DOHH2 (cell line): ENCODE measurements around the gene AUTS2.

ENCODE experiments used
- H3F3A ChIP-seq: fragments of 200-600 bp; sonication (generic), shearing (Covaris generic); 2 replicates; pipeline ENCODE4 v1.6.0; 2016; ENCODE audit warnings: antibody characterized with exemption, mild to moderate bottlenecking; ENCODE audit not compliant: control insufficient read depth, insufficient read depth
- H3K27ac ChIP-seq: fragments of 200-600 bp; sonication (generic); 2 replicates; pipeline ENCODE4 v1.5.1; 2014; ENCODE audit warnings: low read depth, mild to moderate bottlenecking, low read length, moderate library complexity
- H3K27me3 ChIP-seq: fragments of 200-600 bp; sonication (generic); 2 replicates; pipeline ENCODE4 v1.6.1; 2014; ENCODE audit warnings: mild to moderate bottlenecking, low read length, mixed read lengths; ENCODE audit not compliant: control insufficient read depth
- H3K36me3 ChIP-seq: fragments of 200-600 bp; sonication (generic); 2 replicates; pipeline ENCODE4 v1.6.1; 2014; ENCODE audit warnings: mild to moderate bottlenecking, low read length, moderate library complexity, mixed read lengths; ENCODE audit not compliant: control insufficient read depth
- H3K4me1 ChIP-seq: fragments of 200-600 bp; sonication (generic); 2 replicates; pipeline ENCODE4 v1.6.1; 2014; ENCODE audit warnings: mild to moderate bottlenecking, low read length, mixed read lengths; ENCODE audit not compliant: control insufficient read depth
- H3K4me2 ChIP-seq: fragments of 200-600 bp; sonication (generic); 2 replicates; pipeline ENCODE4 v1.6.0; 2014; ENCODE audit warnings: mild to moderate bottlenecking, low read length, moderate library complexity
- H3K4me3 ChIP-seq: fragments of 200-600 bp; sonication (generic); 2 replicates; pipeline ENCODE4 v1.5.1; 2014; ENCODE audit warnings: mild to moderate bottlenecking, low read length, mixed read lengths
- H3K79me2 ChIP-seq: fragments of 200-600 bp; sonication (generic); 2 replicates; pipeline ENCODE4 v1.6.1; 2014; ENCODE audit warnings: mild to moderate bottlenecking, low read length, mixed read lengths; ENCODE audit not compliant: control insufficient read depth
- H3K9me2 ChIP-seq: fragments of 200-600 bp; sonication (generic); replicated peaks from 2 replicates; pipeline ENCODE4 v1.6.1; 2014; ENCODE audit warnings: mild to moderate bottlenecking, low read length, mixed read lengths; ENCODE audit not compliant: control insufficient read depth
- H3K9me3 ChIP-seq: fragments of 200-600 bp; sonication (generic); 2 replicates; pipeline ENCODE4 v1.6.1; 2014; ENCODE audit warnings: antibody characterized with exemption, low read length, mixed read lengths; ENCODE audit not compliant: control insufficient read depth, insufficient read depth
- H4K20me1 ChIP-seq: fragments of 200-600 bp; sonication (generic); 2 replicates; pipeline ENCODE4 v1.6.0; 2014; ENCODE audit warnings: low read depth, mild to moderate bottlenecking, antibody characterized with exemption, low read length, moderate library complexity; ENCODE audit not compliant: control insufficient read depth, insufficient read depth
- EZH2phosphoT487 ChIP-seq: fragments of 200-600 bp; sonication (generic); IDR thresholded peaks from 2 replicates; pipeline ENCODE4 v1.6.1; 2017; ENCODE audit warnings: borderline replicate concordance, mild to moderate bottlenecking, antibody characterized with exemption, low read length, moderate library complexity, mixed read lengths
- TF ChIP-seq, protein P1 (sequence below): fragments of 200-600 bp; sonication (generic); IDR thresholded peaks from one replicate; pipeline ENCODE4 v1.5.1; 2014; ENCODE audit warnings: antibody characterized with exemption, mild to moderate bottlenecking, low read depth, low read length; ENCODE audit not compliant: poor library complexity, severe bottlenecking

AUTS2 gene

DNA sequence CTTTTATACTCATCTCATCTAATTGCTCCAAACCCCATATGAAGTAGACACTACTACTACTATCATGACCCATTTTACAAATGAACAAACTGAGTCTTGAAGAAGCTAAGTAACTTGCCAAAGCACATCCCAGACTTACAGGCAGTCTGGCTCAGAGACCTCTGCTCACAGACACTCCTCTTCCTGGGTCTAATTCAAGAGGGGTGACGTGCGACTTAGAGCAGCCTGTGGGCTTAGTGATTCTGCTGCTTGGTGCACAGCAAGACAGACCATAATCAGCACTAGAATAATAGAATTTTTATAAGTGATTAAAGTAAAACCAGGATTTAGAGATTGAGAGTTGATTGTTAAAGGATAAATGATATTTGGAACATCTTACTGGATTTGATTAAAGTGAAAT is 750.8 kb downstream of the AUTS2 start:
- Histone ChIP-seq H3K79me2 (no peaks in the 10 kb centered on the region), H3K27ac (no peak overlapping the region), H4K20me1 (no peaks in the 10 kb centered on the region), H3K4me1 (peaks cover 18% of the 10 kb centered on the region), H3K27me3 (no peaks in the 10 kb centered on the region), H3K9me2 (no peaks in the 10 kb centered on the region), H3F3A (no peaks in the 10 kb centered on the region), H3K4me2 (no peak overlapping the region), H3K4me3 (no peak overlapping the region), H3K36me3 (no peaks in the 10 kb centered on the region), H3K9me3 (no peaks in the 10 kb centered on the region)
- no peak for TF ChIP-seq EZH2phosphoT487
- TF ChIP-seq, protein P1, sequence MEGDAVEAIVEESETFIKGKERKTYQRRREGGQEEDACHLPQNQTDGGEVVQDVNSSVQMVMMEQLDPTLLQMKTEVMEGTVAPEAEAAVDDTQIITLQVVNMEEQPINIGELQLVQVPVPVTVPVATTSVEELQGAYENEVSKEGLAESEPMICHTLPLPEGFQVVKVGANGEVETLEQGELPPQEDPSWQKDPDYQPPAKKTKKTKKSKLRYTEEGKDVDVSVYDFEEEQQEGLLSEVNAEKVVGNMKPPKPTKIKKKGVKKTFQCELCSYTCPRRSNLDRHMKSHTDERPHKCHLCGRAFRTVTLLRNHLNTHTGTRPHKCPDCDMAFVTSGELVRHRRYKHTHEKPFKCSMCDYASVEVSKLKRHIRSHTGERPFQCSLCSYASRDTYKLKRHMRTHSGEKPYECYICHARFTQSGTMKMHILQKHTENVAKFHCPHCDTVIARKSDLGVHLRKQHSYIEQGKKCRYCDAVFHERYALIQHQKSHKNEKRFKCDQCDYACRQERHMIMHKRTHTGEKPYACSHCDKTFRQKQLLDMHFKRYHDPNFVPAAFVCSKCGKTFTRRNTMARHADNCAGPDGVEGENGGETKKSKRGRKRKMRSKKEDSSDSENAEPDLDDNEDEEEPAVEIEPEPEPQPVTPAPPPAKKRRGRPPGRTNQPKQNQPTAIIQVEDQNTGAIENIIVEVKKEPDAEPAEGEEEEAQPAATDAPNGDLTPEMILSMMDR: no peak

DNA sequence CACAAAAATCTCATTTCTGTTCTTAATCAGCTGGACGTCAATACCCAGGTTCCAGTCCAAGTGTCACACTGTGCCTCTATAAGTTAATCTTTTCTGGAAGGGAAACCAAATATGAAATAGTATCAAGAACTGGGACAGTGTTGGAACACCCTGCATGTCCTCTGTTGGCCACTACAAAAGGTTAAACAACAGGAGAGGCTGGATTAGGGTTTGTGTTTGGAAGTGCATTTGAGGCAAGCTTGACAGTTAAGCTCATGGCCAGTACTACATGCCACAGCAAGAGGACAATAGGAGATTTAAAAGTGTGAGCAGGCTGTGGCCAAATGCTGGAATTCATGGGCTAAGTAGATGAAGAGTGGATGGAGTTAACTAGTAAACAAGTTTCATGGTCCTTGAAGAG is 751.5 kb downstream of the AUTS2 start:
- no peaks in the 10 kb centered on the region for H3K36me3 ChIP-seq
- no peak overlapping the region for H3K27ac ChIP-seq
- no peaks in the 10 kb centered on the region for H3K79me2 ChIP-seq
- no peaks in the 10 kb centered on the region for H3K27me3 ChIP-seq
- TF ChIP-seq EZH2phosphoT487: no peak
- TF ChIP-seq, protein P1: no peak
- H3K9me2 ChIP-seq: no peaks in the 10 kb centered on the region
- H3F3A ChIP-seq: no peaks in the 10 kb centered on the region
- no peak overlapping the region for H3K4me2 ChIP-seq
- H3K9me3 ChIP-seq: no peaks in the 10 kb centered on the region
- no peak overlapping the region for H3K4me3 ChIP-seq
- peaks cover 26% of the 10 kb centered on the region for H3K4me1 ChIP-seq
- H4K20me1 ChIP-seq: no peaks in the 10 kb centered on the region

DNA sequence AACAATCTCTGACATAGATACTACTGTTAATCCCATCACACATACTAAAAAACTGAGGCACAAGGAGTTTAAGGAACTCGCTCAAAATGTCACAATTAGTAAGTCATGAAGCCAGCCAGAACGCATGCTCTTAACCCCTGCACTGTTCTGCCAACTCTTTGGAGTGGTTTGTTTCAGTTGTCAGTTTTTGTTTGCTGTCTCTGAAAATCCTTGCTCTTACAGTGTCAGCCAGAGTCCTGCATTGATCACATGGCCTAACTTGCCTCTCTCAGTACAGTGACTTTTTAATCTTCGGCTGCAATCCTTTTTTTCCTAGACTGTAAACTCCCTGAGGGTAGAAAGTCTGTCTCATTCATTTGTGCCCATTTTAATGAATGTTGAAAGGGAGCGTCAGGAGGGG is 753.8 kb downstream of the AUTS2 start:
- Histone ChIP-seq H3K4me3 (no peak overlapping the region), H4K20me1 (no peaks in the 10 kb centered on the region), H3K27ac (no peak overlapping the region), H3K36me3 (no peaks in the 10 kb centered on the region), H3K4me1 (peaks cover 34% of the 10 kb centered on the region), H3K9me2 (no peaks in the 10 kb centered on the region), H3K79me2 (no peaks in the 10 kb centered on the region), H3K27me3 (no peaks in the 10 kb centered on the region), H3F3A (no peaks in the 10 kb centered on the region), H3K9me3 (no peaks in the 10 kb centered on the region), H3K4me2 (no peak overlapping the region)
- TF ChIP-seq, protein P1: no peak
- TF ChIP-seq EZH2phosphoT487: no peak

DNA sequence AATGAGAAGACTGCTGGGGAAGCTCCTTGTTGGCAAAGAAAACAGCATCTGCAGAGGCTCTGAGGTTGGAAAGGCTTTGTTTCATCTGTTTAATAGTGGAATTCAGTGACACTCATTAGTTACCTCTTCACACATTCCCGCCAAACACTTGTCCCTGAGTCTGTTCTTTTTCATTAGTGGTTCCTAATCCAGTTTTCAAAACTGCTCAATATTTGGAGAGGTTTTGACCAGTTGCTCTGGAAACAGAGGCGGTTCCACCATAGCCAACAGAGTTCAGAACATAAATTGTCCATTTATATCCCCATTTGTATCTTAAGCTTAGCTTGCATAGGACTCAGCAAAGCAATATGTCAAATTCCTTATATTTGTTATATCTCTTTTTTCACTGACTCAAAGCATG is 754.6 kb downstream of the AUTS2 start:
- peaks cover 26% of the 10 kb centered on the region for H3K4me1 ChIP-seq
- H3K27ac ChIP-seq: no peak overlapping the region
- H4K20me1 ChIP-seq: no peaks in the 10 kb centered on the region
- H3K79me2 ChIP-seq: no peaks in the 10 kb centered on the region
- H3F3A ChIP-seq: no peaks in the 10 kb centered on the region
- H3K4me2 ChIP-seq: no peak overlapping the region
- H3K4me3 ChIP-seq: no peak overlapping the region
- H3K9me2 ChIP-seq: no peaks in the 10 kb centered on the region
- H3K27me3 ChIP-seq: no peaks in the 10 kb centered on the region
- H3K36me3 ChIP-seq: no peaks in the 10 kb centered on the region
- no peaks in the 10 kb centered on the region for H3K9me3 ChIP-seq
- TF ChIP-seq EZH2phosphoT487: no peak
